Measurements from ENCODE around the gene UBE2E2.

- TF ChIP-seq EZH2phosphoT487 (IDR thresholded peaks at IDR 0.05; ENCODE audit: insufficient read depth, low read depth) (no peak), EZH2 (IDR thresholded peaks at IDR 0.05; ENCODE audit: insufficient read depth, poor library complexity, severe bottlenecking) (no peak)
Measured at GRCh38 chr3:23288286-23288685, 85.2 kb downstream of the UBE2E2 start.
